ENCODE measurements around the gene IFT57.

The IFT57 gene

GRCh38 chr3:108117241-108117775 is 104.9 kb downstream of the IFT57 start:
- peak overlapping the region; percentile 82 for H3K27ac Mint-ChIP-seq
- peaks cover 43% of the 10 kb centered on the region for H3K4me1 Mint-ChIP-seq (ENCODE audit: low read depth)
- no peak overlapping the region for H3K4me3 Mint-ChIP-seq
- no peaks in the 10 kb centered on the region for H3K27me3 Mint-ChIP-seq
- H3K36me3 Mint-ChIP-seq = no peaks in the 10 kb centered on the region
- no peaks in the 10 kb centered on the region for H3K9me3 Mint-ChIP-seq (ENCODE audit: low read depth)

- H3K4me1 Mint-ChIP-seq (ENCODE audit: low read depth) = peaks cover 24% of the 10 kb centered on the region
- no peaks in the 10 kb centered on the region for H3K9me3 Mint-ChIP-seq (ENCODE audit: low read depth)
- no peaks in the 10 kb centered on the region for H3K27me3 Mint-ChIP-seq
- H3K27ac Mint-ChIP-seq = no peak overlapping the region
- H3K36me3 Mint-ChIP-seq = no peaks in the 10 kb centered on the region
- no peak overlapping the region for H3K4me3 Mint-ChIP-seq
Observed at GRCh38 chr3:108114423-108115065, 107.7 kb downstream of the IFT57 start.

- H3K36me3 Mint-ChIP-seq = no peaks in the 10 kb centered on the region
- H3K4me3 Mint-ChIP-seq = no peak overlapping the region
- no peak overlapping the region for H3K27ac Mint-ChIP-seq
- no peaks in the 10 kb centered on the region for H3K27me3 Mint-ChIP-seq
- no peaks in the 10 kb centered on the region for H3K9me3 Mint-ChIP-seq (ENCODE audit: low read depth)
- peaks cover 19% of the 10 kb centered on the region for H3K4me1 Mint-ChIP-seq (ENCODE audit: low read depth)
Observed at GRCh38 chr3:108113975-108114374, 108.2 kb downstream of the IFT57 start.

DNA sequence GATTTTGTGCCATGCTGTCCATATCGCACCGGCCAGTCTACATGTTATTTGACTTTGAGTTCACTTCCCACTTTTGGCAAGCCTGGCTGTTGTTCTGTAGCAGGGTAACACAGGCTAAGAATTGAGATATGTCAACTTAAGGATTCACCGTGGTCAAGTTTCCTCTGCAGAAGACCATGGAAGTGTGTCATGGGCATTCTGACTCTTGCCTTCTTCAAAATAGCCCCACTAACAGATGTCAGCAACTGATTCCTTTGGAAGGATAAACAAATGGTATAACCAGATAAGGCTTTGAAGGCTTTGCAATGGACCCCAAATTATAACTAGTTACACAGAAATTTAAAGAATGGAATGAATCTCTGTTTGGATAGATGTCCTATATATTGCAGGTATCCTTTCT is 111.3 kb downstream of the IFT57 start:
- H3K27ac Mint-ChIP-seq = no peak overlapping the region
- H3K27me3 Mint-ChIP-seq = no peaks in the 10 kb centered on the region
- H3K9me3 Mint-ChIP-seq (ENCODE audit: low read depth) = no peaks in the 10 kb centered on the region
- H3K36me3 Mint-ChIP-seq = no peaks in the 10 kb centered on the region
- H3K4me3 Mint-ChIP-seq = no peak overlapping the region
- peaks cover 13% of the 10 kb centered on the region for H3K4me1 Mint-ChIP-seq (ENCODE audit: low read depth)

Data from activated naive CD8-positive, alpha-beta T cell (primary cell).